Endothelial cell (in vitro differentiated cells): ENCODE data around the gene TDRD7. TPM values are rescaled to one million over a fixed set of nuclear protein-coding genes. Genes with fewer than 3 reads are reported as not detected.

Experiments
- DNase-seq: peaks from one replicate; pipeline ENCODE4 v3.0.0; 2021; ENCODE audit warnings: low spot score
- H3K27ac Mint-ChIP-seq: one replicate; pipeline ENCODE4 v1.8.0; 2021; ENCODE audit warnings: mixed read lengths, inconsistent platforms; ENCODE audit not compliant: unreplicated experiment
- H3K27me3 Mint-ChIP-seq: one replicate; pipeline ENCODE4 v1.8.0; 2021; ENCODE audit warnings: mild to moderate bottlenecking, moderate library complexity, mixed read lengths, inconsistent platforms; ENCODE audit not compliant: unreplicated experiment
- H3K36me3 Mint-ChIP-seq: one replicate; pipeline ENCODE4 v1.8.0; 2021; ENCODE audit warnings: mild to moderate bottlenecking, low read depth, mixed read lengths, inconsistent platforms; ENCODE audit not compliant: unreplicated experiment
- H3K4me1 Mint-ChIP-seq: one replicate; pipeline ENCODE4 v1.8.0; 2021; ENCODE audit warnings: mild to moderate bottlenecking, mixed read lengths, inconsistent platforms; ENCODE audit not compliant: unreplicated experiment
- H3K4me3 Mint-ChIP-seq: one replicate; pipeline ENCODE4 v1.8.0; 2021; ENCODE audit warnings: mild to moderate bottlenecking, mixed read lengths, inconsistent platforms; ENCODE audit not compliant: unreplicated experiment
- H3K9me3 Mint-ChIP-seq: one replicate; pipeline ENCODE4 v1.8.0; 2021; ENCODE audit warnings: mixed read lengths, inconsistent platforms; ENCODE audit not compliant: unreplicated experiment
- CTCF ChIP-seq: fragments of 200-600 bp; sonication (generic); IDR thresholded peaks from one replicate; pipeline ENCODE4 v1.5.0; 2021; ENCODE audit warnings: antibody characterized with exemption; ENCODE audit not compliant: unreplicated experiment
- total RNA-seq: library from RNA; stranded (reverse); fragmentation: NEBNext Ultra II Directional; extraction: Animal tissue kit (Norgen Biotek cat#: 25700); gene quantifications from one replicate; pipeline ENCODE4 v1.2.1, GENCODE V29; 2021; ENCODE audit not compliant: unreplicated experiment

TDRD7 gene
- total RNA-seq, 1 donor from 2014 or later, result 17.5 TPM

GRCh38 chr9:97389249-97389648 is 22.6 kb upstream of the TDRD7 start:
- peaks cover 7% of the 10 kb centered on the region for H3K4me1 Mint-ChIP-seq
- no peak for TF ChIP-seq CTCF
- H3K27ac Mint-ChIP-seq, result no peak overlapping the region
- peaks cover 5% of the 10 kb centered on the region for H3K27me3 Mint-ChIP-seq
- no peak overlapping the region for H3K4me3 Mint-ChIP-seq
- DNase-seq, result no peak
- H3K36me3 Mint-ChIP-seq, result no peaks in the 10 kb centered on the region
- H3K9me3 Mint-ChIP-seq, result no peaks in the 10 kb centered on the region

- Mint-ChIP-seq H3K36me3 (no peaks in the 10 kb centered on the region), H3K9me3 (no peaks in the 10 kb centered on the region), H3K4me3 (no peak overlapping the region), H3K4me1 (no peaks in the 10 kb centered on the region), H3K27me3 (peaks cover 5% of the 10 kb centered on the region), H3K27ac (no peak overlapping the region)
- no peak for DNase-seq
- TF ChIP-seq CTCF, result no peak
Observed at GRCh38 chr9:97390791-97391406, 21.0 kb upstream of the TDRD7 start.

DNA sequence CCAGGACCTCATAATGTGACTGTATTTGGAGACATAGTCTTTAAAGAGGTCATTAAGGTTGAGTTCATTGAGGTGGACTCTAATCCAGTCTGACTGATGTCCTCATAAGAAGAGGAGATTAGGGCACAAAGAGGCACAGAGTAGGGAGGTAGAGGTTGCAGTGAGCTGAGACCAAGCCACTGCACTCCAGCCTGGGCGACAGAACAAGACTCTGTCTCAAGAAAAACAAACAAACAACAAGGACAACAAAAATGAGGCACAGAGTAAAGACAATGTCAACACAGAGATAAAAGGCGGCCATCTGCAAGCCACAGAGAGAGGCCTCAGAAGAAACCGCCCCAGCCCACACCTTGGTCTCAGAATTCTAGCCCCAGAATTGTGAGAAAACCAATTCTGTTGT is 17.0 kb upstream of the TDRD7 start:
- Mint-ChIP-seq H3K36me3 (no peaks in the 10 kb centered on the region), H3K9me3 (no peaks in the 10 kb centered on the region), H3K27me3 (peaks cover 6% of the 10 kb centered on the region), H3K4me3 (no peak overlapping the region), H3K4me1 (no peaks in the 10 kb centered on the region), H3K27ac (no peak overlapping the region)
- no peak for DNase-seq
- TF ChIP-seq CTCF, result no peak

- no peak for DNase-seq
- Mint-ChIP-seq H3K4me1 (no peaks in the 10 kb centered on the region), H3K9me3 (no peaks in the 10 kb centered on the region), H3K4me3 (no peak overlapping the region), H3K27ac (no peak overlapping the region), H3K36me3 (no peaks in the 10 kb centered on the region), H3K27me3 (peaks cover 6% of the 10 kb centered on the region)
- TF ChIP-seq CTCF, result no peak
Observed at GRCh38 chr9:97395745-97396144, 16.2 kb upstream of the TDRD7 start.

DNA sequence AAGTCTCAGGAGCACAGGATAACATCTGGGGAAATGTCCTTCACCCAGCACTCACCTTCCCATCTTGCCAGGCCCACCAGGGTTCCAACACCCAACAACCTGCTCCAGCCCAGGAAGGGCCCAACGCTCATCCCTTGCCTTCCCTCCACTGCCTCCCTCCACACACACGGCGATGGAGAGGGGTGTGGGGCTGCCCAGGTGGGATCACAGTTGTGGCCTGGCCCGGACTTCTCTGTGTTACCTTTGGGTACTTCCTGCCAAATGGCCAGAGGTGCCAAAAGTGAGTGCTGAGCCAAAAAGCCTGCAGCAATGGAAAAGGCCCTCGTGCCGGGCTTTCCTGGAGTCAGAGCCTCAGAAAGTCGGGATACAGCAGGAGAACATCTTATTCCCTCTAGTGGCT is 15.6 kb upstream of the TDRD7 start:
- no peaks in the 10 kb centered on the region for H3K9me3 Mint-ChIP-seq
- H3K36me3 Mint-ChIP-seq, result no peaks in the 10 kb centered on the region
- H3K27me3 Mint-ChIP-seq, result peaks cover 3% of the 10 kb centered on the region
- H3K4me3 Mint-ChIP-seq, result no peak overlapping the region
- TF ChIP-seq CTCF, result no peak
- no peak overlapping the region for H3K27ac Mint-ChIP-seq
- DNase-seq, result no peak
- no peaks in the 10 kb centered on the region for H3K4me1 Mint-ChIP-seq
